C4-2B (cell line): ENCODE measurements around the gene PLA2G4E.

Source experiments
- H3K27ac ChIP-seq: fragments of 450-650 bp; 2 replicates; pipeline ENCODE4 v1.5.1; 2017
- ZFX ChIP-seq: fragments of 450-650 bp; IDR thresholded peaks from 2 replicates; pipeline ENCODE4 v1.6.1; 2017
- TF ChIP-seq, protein P1 (sequence below): fragments of 450-650 bp; conservative IDR thresholded peaks from 2 replicates; pipeline ENCODE4 v1.5.1; 2017; ENCODE audit warnings: mild to moderate bottlenecking

PLA2G4E gene

DNA sequence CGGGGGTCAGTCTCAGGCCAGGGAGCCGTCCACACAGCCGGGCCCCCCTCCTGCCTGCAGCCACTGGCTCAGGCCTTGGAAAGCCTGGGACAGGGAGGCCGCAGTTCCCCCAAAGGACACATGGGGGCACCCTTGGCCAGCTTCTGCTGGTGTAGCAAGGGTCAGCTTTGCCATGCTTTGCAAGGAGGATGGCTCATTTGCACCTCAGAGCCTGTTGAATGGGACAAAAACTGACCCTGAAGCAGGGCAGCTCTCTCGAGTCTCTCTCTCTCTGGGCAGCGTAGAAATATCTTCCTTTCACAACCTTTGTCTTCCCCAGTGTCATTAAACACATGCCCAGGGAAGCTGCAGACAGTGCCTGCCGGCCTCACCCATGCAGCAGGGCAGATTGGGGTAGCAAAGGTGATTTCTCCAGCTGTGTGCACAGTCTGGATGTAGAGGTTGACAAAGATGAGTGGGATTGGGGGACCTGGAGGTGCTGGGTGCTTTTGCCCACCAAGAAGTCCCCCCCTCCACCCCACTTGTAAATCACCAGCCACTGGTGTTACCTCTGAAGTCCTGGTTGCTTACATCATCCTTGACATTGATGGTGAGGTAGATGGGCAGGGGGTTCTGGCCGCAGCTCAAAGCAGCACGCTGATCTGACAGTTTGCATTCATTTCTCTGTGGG, 31.1 kb downstream of the PLA2G4E start:
- no peak overlapping the region for H3K27ac ChIP-seq
- no peak for TF ChIP-seq ZFX
- TF ChIP-seq, protein P1, sequence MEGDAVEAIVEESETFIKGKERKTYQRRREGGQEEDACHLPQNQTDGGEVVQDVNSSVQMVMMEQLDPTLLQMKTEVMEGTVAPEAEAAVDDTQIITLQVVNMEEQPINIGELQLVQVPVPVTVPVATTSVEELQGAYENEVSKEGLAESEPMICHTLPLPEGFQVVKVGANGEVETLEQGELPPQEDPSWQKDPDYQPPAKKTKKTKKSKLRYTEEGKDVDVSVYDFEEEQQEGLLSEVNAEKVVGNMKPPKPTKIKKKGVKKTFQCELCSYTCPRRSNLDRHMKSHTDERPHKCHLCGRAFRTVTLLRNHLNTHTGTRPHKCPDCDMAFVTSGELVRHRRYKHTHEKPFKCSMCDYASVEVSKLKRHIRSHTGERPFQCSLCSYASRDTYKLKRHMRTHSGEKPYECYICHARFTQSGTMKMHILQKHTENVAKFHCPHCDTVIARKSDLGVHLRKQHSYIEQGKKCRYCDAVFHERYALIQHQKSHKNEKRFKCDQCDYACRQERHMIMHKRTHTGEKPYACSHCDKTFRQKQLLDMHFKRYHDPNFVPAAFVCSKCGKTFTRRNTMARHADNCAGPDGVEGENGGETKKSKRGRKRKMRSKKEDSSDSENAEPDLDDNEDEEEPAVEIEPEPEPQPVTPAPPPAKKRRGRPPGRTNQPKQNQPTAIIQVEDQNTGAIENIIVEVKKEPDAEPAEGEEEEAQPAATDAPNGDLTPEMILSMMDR = peak; percentile 98

DNA sequence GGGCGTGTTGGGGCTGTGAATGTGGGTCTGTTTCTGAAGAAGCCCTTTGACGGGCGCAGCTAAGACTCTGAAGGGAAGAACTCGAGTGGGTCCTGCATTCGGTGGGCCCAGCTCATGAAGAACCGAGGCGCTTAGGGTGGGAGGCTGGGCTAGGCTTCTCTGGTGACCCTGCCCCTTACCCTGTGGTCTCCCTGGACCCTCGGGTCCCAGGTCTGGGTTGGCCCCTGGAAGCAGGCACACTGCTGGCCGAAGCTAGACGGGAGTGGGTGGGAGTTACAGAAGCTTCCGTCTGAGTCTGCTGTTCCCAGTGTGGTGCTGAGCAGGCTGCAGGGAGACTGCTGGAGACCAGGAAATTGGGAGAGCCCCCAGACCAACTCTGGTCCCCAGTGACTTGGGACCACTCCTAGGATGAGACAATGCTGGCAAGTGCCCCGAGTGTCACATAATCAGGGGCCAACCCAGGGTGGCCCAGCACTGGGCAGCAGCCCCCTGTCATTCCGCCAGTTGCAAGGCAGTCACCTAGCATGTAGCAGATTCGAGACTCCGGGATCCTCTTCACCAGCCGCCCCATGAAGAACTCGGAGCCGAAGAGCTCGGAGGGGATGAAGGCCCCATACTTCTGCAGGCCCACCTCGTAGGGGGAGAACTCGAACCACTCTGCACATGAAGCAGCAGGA, 31.8 kb downstream of the PLA2G4E start:
- no peak overlapping the region for H3K27ac ChIP-seq
- TF ChIP-seq ZFX = no peak
- TF ChIP-seq, protein P1 = no peak

DNA sequence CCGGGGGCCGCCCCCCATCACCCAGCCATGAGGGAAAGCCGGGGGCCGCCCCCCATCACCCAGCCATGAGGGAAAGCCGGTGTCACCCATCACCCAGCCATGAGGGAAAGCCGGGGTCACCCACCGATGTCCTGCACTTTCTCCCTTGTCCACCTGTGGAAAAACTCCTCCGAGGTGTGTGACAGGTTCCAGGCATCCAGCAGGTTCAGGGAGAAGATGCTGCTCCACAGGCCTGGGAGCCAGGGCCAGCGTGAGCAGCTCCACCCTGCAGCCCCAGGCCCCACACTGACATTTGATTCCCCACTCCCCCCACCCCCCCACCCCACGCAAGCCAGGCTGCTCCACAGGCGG, 32.9 kb downstream of the PLA2G4E start:
- no peak overlapping the region for H3K27ac ChIP-seq
- TF ChIP-seq, protein P1 = no peak
- TF ChIP-seq ZFX = no peak

DNA sequence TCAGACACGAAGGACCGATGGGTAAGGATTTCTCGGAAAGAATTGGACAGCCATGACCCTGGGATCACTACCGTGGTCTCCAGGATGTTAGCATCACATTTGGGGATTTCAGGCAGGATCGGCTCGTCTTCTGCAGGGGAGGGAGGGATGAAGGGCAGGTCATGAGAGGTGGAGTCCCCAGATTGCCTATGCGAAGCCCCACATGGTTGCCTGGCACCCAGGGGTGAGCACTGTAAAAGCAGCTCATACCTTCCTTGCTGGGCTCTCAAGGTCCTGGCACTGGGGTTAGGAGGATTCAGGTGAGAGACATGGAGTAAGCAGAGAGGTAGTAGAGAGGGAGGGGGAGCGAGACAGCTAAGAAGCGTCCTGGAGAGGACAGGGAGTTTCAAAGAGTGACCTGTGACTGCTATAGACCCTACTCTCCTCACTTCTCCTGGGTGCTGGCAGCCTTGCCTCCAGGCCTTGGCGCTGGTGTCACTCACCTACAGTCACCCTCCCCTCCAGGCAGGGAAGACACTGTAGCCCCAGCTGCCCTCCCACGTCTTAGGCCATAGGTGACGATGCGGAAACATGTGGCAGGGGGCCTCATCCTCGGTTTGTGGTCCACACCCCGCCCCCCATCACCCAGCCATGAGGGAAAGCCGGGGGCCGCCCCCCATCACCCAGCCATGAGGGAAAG, 33.5 kb downstream of the PLA2G4E start:
- TF ChIP-seq, protein P1 = no peak
- H3K27ac ChIP-seq = no peak overlapping the region

DNA sequence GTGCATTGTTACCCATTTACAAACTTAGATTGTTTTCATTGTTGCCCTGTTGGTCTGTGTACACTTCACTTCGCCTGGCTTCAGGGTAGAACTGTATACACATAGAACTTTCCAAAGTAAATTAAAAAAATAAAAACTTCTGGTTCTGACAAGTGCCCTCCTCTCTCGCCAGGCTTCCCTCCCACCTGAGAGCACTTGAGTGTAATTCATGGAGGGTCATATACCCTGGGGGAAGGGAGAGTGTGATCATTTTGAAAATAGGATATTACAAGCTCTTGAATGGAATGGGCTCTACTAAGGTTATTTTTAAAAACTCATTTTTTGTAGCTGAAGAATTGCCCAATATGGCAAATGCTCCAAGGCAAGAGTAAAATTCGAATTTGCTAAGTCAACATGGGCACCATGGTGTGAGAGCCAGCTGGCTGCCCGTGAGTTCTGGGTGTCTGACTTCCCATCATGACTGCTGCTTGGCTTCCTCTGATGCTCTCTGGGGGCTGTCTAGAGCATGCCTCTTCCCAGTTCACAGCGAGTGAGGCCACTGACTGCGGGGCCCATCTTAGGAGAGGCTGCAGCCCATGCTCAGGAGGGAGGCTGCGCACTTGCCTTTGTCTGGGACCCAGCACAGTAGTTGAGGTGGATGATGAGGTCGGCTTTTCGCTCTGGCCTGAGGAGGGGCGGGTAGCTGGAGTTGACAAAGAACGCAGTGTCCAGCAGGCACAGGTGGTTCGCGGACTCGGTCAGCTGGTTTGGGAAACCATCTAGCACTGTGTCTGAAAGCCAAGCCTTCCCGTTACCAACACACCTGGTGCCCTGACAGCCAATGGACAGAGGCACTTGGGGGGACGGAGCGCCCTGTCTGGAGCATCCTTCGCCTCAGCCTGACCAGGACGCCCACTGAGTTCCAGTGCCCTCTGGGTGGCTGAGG, 35.3 kb downstream of the PLA2G4E start:
- TF ChIP-seq, protein P1 = no peak
- no peak for TF ChIP-seq ZFX
- H3K27ac ChIP-seq = no peak overlapping the region

DNA sequence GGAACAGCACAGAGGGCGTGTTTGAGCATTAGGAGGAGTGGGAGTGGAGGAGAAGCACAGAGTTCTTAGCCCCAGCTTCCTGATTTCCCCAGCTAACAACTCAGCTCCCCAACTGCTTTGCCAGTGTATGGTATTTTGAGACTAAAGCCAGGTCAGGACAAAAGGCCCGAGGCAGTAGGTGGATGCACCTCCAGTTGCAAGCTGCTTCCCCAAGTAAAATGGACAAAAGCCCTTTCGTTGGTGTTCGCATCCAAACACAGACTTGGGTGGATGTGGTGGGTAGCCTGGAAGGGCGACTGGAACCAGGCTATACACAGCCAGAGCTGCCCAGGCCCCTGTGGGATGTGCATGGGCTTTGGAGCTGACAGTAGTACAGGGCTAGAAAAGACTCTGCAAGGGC, 36.2 kb downstream of the PLA2G4E start:
- H3K27ac ChIP-seq = no peak overlapping the region
- no peak for TF ChIP-seq ZFX
- TF ChIP-seq, protein P1 = no peak
